Keratinocyte (primary cell): ENCODE measurements around the gene TAS2R19.

Experiments
- CTCF ChIP-seq, 3 experiments: IDR thresholded peaks in 1 of 3; conservative IDR thresholded peaks in 1 of 3; optimal IDR thresholded peaks in 1 of 3; 2 replicates in 2 of 3; 3 replicates in 1 of 3; pipeline versions ENCODE3 to v1.5.1; 2011; ENCODE audit warnings: low read length in 3 of 3, mild to moderate bottlenecking in 3 of 3, moderate library complexity in 2 of 3, control low read depth in 1 of 3, inconsistent platforms in 1 of 3; ENCODE audit not compliant: insufficient read depth in 2 of 3; ENCODE audit errors: extremely low read depth in 1 of 3
- EZH2 ChIP-seq: IDR thresholded peaks from one replicate; pipeline ENCODE4 v1.6.1; 2012; ENCODE audit warnings: inconsistent platforms, mild to moderate bottlenecking, low read length, moderate library complexity

- TF ChIP-seq EZH2: no peak
- TF ChIP-seq CTCF (optimal IDR thresholded peaks at IDR 0.05 in 1 of 3, IDR thresholded peaks at IDR 0.05 in 1 of 3, conservative IDR thresholded peaks at IDR 0.05 in 1 of 3; ENCODE audit: extremely low read depth in 1 of 3, insufficient read depth in 2 of 3, low read length in 3 of 3): no peak
Observed at GRCh38 chr12:10994307-10994706, 28.1 kb downstream of the TAS2R19 start.
